Measurements from ENCODE around the gene HOXB3.

Gene HOXB3

DNA sequence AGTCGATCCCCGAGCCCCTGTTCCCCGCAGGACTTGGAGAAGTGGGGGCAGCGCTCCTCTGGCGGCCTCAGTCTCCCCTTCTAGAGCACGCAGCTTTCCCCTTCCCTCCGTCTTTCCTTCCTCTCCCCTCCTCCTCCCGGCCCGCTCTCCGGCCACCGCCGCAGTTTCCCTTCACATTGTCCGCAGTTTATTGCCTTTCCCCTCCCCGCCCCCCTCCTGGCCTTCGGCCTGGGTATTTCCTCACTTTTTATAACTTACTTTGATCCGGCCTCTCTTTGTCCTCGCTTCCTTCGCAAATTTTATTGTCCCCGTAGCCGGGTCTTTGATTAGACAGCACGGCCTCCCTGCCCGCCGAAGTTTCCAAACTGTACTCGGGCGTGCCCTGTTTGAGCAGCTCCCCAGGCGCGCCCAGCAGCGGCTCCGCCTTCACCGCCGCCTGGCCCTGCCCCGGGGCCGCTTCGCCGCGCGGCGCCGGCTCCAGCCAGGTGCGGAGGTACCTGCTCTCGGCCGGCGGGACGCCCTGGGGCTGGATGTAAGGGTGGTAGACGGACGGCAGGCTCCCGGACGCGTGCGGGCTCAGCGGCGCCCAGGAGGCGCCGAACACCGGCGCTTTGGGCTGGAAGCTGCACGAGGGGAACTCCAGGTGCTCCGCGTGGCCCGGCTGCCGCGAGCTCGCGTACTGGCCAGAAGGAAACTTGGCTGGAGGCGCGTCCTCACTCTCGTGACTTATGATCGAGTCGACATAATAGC is 35.6 kb upstream of the HOXB3 start:
- DNase-seq = no peak

DNA sequence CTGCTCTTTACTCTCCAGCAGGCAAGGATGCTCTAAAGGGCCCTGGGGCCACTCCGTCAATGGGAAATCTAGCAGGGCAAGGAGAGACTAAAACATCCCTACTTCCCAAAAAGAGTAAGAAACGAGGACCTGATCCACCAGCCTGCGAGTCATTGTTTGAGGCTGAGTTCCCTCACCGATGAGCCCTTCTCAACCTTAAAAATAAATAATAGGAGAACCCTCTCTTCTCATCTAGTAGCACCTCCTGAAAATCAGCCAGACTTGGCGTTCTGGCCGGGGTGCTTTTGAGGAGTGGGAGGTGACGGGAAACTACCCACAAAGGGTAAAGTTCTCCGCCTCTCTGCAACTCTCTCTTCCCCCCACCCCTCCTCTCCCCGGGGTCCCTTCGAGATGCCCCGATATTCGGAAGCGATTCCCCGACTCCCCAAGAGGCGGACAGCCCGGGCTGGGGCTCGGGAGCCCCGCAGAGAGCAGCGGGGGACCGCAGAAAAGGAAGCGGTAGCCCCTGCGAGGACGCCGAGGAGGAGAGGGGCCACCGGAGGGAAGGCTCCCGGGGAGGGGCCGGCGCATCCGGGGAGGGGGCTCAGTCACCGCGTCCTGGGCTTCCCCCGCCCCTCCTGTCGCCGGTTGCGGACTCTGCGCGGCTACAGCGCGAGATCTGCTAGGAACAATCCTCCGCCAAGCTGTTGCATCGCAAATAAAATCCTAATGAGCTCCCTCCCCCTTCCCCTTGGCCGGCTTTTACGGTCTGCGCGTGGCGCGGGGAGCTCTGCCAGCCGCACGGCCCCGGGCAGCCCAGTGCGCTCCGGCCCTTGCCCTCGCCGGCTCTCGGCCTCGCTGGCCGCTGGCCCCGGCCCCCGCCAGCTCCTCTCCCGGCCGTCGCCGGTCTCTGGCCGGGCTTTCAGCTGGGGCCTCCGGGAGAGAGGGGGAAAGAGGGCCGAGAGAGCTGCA is 34.8 kb upstream of the HOXB3 start:
- DNase-seq = no peak

DNA sequence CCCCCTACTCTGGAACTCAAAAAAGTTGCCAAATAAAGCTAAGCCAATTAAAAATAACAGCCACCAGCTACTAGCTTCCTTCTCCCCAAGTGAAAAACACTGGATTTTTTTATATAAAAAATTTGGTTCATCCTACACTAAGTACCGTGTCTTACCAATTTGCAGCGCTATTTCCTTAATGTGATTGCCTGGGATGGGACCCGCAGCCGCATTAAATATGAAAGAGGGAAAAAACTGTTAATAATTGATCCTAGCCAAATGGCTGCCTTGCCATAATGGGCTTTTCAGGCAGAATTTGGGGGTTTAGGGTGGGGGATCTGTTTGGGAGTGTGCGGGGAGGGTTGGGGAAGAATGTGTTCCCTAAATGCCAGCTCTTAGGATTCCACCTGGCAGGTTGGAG is 34.1 kb upstream of the HOXB3 start:
- DNase-seq = no peak

DNA sequence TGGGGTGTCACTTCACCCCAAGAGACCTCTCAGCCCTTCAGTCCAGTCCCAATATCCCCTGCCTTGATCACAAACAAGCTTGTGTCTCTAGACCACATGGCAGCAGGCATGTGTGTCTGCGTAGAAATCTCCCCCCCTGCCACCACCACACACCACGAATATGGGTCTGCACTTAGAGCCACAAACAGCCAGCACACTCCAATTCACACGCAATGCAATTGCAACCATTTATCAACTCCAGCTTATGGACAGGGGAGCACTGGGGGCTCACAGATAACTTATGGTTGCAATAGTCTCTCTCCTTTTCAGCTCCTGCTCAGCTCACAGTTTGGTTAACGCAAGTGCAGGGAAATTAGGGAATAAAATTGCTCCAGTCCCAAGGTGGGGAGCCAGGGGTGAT is 33.5 kb upstream of the HOXB3 start:
- DNase-seq = no peak

DNA sequence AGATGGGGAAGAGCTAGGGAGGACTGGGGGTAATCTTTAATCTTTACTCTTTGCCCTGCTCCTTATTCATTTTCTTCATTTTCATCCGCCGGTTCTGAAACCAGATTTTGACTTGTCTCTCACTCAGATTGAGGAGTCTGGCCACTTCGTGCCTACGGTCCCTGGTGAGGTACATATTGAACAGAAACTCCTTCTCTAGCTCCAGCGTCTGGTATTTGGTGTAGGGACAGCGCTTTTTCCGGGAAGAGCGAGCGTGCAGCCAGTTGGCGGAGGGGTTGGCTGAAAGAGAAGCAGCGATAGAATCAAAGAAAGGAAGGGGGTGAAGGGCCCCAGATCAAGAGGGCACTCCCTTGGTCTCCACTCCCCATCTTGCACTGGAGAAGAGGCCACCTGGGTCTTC is 32.8 kb upstream of the HOXB3 start:
- DNase-seq = no peak

DNA sequence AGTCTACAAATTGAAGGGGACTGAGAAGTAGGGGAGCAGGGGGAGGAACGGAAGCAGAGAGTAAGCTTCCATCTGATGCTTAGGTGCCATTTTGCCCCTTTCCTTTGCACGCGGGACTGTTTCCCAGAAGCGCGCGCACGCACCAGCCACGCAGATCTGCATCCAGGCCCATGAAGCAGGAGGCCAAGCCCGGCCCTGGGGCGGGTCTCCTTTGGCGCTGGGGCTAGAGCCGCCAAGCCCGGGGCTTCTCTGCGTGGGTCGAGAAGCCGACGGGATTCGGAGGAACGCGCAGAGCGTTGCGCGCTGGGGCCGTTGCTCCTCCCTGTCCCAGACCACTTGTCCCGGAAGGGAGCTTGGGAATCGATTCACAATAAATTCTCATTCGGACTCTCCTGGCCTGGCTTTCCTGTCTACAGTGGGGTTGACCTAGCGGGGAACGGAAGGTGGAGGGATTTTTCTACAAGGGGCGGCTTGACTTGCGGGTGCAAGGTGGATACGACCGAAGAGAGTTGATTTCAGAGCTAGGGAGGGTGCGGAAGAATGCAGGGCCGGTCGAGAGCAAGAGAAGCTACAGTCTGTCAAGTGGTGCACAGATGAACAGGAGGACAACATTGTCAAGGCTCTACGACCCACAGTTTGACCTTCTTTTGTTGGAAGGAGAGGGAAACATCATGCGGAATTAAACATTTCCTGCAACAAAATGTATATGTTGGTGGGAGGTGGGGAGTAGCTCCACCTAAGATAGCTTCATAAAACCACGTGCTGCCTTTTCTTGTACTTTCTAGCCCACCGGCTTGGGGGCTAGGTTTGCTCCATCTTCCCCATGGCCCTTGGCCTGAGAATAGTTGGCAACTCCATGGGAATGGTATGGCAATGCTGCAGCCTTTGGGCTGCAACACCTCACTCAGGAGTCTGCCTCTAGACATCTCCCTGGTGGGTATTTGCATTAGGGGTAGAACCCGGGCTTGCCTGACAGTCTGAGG is 31.7 kb upstream of the HOXB3 start:
- no peak for DNase-seq

DNA sequence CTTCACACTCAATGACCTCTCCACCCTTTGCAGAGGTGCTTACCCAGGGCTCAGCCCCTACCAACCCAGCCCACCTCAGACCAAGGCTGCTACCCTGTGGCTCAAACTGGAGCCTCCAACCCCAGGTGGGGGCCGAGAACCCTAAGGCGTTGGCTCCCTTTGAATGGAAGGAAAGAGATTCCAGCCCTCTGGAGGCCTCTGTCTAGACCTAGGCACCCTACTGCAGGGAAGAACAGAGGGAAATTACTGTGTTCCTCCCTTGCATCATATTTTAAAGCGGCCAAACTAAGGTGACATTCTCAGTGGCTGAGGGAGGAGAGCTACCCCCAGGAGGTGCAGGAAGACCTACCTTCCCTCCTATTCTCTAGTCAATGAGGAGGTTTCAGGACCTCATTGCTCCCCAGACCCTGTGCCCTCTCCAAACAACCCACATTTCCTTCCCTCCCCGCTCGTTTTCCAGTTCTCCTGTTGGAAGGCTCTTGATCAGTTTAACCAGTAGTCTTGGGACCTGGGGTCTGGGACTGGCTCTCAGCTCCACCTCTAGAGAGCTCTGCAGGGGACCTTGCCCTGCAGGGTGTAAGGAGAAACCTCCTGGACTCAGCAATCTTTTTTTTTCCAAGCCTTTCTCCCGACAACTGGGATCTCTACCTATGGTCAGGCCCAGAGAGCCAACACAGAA is 30.6 kb upstream of the HOXB3 start:
- no peak for DNase-seq

DNA sequence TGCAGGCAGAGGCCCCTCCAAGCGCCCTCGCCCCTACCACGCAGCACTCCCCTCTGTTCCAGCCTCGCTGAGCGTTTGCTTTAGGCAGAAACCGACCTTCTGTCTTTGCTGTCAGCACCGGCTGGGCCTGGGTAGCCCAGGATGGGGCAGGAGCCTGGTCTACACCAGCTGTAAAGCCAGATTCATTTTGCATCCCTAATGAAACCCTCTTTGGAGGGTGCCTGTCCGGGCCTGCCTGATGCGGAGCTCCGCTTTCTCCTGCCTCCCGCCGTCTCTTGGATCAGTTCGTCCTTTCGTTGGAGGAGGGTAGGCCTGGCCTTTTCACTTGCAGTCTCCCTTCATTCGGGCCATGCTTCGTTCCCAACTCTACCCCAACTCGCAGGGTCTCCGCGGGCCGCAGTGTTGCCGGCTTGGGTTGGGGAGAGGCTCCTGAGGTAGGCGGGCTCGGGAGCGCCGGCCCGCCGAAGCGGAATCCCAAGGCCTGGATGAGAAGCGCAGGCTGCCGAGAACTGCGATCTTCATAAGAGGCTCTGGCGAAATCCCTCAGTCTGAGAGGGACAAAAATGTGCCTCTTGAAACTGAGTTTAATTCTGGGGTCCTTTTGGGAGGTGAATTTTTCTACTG is 29.9 kb upstream of the HOXB3 start:
- DNase-seq = no peak

DNA sequence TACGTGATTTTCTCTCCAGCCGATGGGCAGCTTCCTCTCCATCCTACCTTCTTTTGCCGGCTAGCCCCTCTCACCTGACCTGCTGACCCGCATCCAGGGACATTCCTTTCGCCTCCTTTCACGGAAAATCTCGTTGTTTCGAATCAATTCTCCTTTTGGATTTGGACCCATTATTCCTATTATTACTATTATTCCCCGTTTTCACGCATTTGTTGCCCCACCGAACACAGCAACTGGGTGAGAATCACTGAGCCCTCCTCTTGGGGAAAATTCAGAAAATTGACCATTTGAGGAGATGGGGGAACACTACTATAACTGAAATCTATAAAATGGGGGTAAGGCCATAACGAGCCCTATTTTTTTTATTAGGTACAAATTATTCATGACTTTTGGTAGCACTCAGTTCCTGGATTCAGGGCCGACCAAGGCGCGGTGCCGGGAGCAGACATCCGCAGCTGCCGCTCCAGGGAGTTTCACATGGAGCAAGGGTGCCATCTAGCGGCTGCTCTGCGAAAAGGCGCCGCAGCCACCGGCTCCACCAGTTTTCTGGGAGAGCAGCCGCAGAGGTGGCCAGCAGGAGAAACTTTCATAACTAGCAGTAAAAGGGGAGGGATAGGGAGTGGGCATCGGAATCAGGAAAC is 28.3 kb upstream of the HOXB3 start:
- peak; percentile 3 for DNase-seq

DNA sequence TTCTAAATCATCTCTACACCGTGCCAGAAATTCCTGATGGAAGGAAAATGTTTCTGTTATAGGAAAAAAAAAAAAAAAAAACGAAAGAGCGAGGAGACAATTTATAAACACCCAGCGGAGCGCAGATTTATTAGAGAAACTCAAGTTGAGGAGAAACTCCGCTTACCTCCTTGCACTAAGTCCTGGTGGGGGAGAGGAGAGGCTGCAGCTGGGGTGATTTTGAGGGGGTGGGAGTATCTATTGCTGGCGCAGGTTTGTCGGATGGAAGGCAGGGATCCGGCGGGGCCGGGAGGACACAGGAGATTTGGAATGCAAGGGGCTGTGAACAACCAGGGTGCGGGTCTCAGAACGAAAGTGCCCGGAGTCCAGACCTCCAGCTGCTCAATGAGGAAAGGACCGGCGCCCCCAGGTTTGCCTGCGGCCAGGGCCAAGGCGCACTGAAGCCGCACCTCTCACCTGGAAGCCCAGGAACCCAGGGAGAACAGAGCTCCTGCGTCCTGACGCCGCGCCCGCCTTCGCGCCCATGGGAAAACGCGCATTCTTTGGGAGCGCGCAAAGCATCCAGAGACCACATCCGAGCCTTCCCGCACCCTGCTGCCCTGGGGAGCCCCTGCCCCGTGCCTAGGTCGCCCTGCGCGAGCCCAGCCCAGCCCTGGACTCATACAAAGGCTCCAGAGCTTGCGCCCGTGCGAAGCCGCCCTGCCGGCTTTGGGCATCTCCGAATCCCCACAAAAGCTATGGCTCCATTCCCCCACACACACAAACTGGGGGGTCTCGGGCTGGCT is 27.6 kb upstream of the HOXB3 start:
- DNase-seq = no peak

DNA sequence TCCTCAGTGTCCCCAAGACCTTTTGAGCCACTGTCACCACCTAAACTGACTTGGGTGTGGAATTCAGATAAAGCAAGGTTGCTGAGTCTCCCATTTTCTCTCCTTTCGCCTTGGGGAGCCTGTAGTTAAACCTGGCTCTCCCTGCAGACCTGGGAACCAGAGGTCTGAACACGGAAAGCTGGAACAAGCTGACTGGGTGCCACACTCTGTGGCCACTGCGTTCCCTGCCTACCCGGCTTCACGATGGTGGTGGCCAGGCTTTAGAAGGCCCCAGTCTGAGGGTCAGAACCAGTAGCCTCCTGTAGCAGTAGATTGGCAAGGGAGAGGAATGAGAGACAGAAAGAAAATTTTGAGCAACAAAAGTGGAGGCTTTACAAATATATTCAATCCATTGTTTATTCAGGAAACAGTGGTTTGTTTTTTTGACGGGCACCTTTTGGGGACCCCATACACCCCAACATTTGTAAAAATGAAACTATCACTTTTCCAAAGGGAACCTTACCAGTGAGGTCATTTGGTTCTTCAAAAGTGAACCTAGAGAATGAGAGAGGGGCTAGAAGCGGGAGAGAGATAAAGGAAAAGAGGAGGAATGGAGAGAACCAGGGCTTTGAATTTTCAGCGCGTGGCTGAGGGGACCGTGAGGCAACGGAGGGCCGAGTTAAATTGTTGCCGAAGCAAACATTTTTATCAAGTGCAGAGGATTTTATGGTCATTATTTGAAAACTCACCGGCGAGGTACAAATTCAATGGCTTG is 26.9 kb upstream of the HOXB3 start:
- no peak for DNase-seq

DNA sequence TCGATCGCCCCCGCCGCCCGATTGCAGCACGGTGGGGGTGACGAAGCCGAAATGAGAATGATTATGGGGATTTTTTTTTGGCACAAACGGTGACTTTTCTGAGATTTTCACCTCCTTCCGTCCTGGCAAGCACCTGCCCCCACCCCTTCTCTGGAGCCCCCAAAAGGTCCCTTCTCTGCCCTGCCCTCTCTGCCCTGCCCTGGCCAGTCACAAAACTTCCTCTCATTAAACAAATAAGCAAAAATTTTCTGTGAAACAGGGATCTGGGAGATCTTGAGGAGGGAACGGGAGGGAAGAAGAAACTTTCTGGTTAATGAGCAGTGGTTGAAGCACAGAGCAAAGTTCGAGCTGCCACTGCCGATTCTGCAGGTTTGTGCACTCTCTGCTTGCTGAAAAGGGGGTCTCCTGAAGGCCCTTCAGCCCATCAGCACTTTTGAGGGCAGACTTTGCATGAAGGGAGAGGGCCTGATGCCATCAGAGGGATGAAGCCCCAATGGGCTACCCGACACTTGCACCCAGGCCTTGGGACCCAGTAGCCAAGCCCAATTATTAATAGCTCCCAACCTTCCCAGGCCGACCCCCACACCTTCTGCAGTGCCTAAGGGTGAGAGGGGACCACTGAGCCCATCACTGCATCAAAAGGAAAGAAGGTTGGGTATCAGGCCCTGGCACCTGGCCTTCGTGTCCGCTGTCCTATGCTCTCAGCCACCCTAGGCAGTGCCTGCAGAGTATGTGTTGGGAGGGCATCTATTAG is 26.1 kb upstream of the HOXB3 start:
- DNase-seq = no peak

DNA sequence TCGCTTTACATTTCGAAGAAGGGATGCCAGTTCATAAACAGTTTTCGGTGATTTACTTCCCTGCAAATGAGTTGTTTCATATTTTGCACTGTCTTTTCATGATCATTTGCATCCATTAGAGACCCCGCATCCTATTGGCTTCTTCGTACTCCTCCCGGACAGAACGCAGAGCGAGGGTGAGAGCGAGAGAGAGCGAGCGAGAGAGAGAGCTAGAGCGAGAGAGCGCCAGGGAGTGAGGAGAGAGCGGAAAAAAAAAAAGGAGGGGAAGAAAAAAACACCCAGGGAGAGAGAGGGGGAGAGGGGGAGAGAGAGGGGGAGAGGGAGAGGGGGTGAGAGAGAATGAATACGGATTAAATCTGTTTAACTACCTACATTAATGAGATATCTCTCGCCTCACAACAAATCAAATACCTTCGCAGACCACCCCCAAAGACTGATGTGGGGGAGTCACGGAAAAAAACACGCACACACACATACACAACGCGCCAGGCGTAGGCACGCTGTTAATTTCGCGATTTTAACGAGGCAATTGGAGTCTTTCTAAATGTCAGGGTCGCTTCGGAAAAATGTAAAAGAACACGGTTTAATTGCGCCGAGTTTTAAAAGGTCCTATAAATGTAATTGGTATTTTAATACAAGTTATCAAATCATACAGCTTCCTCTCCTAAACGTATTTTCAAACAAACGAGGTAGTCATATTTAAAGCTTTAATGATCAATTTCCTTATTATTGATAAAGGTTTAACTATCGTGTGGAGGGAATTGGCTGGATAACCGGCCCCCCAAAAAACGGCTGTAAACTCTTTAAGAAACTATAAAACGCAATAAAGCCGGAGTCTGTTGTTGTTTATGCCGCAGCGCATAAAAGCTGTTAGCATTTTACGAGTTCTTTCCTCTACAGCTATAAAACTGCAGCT is 25.3 kb upstream of the HOXB3 start, which contains the start of gene HOXB8:
TSS of gene HOXB8 (minus strand) at position 246 of the 916 bp plus-strand sequence. CDS start 588 bp downstream, outside the sequence.
- no peak for DNase-seq

DNA sequence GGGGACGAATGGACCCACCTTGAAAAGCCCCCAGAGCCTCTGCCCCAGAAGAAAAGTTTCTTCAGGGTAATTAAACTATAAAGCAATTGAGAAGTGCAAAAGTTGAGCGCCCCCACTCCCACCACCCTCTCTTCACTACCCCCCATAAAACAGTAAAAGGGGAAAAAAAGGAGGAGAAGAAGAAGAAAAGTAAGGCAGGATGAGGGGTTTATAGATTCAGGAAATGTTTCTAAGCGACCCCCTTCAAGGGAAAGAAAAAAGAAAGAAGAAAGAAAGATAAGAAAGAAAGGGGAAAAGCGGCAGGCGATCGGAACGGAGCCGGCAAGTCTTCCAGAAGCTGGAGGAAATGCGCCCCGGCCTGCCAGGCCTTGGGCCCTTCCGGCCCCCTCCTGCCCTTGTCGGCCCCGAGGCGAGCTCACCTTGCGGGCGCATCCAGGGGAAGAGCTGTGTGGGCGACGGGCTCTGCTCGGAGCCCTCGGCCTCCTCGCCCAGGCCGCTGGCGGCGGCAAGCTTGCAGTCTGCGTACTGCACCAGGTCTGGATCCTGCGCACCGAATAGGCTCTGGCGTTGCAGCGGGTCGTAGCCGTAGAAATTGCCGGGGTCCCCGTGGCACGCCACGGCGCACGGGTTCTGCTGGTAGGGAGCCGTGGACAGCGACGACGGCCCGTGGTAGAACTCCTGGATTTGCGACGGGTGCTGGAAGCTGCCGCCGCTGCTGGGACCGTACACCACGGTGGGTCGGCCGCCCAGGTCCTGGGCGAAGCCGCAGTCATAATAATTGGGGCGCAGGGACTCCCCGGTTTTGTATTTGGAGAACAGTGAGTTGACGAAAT is 24.0 kb upstream of the HOXB3 start:
- DNase-seq = no peak

DNA sequence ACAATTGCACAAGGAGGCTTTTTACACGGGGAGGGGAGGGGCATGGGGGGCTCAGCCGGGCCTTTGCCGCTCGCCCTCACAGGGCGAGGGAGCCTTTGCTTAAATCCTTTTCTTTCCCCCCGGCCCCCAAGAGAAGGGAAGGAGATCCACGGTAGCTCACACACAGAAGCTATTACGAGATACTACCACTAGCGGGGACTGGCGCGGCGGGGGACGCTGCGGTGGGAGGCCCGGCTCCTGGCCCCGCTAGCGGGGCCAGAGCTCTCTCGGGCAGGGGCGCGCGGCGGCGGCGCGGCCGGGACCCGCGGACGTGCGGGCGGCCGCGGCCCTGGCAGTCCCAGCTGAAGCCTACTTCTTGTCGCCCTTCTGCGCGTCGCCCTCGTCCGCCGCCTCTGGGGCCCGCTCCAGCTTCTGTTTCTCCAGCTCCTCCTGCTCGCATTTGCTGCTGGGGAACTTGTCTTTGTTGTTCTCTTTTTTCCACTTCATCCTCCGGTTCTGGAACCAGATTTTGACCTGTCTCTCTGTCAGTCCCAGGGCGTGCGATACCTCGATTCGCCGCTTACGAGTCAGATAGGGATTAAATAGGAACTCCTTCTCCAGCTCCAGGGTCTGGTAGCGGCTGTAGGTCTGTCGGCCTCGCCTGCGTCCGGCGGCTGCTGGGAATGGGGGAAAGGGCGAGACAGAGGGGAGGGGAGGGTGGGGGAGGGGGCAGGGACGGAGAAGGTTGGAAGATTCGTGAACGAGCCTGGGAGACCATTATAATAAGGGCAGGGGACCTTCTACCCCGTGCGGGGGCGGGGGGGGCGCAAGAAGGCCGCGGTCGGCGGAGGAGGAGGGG is 23.0 kb upstream of the HOXB3 start:
- no peak for DNase-seq

DNA sequence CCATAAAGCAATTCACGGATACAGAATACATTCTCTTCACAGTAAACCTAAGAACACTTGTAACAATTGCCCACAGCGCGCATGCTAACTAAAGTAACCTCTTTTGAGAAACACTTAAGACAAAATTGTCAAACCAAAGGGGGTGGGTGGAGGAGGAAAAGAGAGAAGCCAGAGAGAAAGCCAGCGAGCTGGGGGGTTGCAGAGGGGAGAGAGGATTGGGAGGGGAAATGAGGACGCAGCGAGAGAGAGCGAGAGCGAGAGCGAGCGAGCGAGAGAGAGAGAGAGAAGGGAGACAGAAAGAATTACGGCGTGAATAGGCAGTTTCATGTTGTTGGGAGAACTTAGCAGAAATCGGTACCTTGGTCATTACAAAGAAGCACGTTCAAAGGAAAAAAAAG is 22.4 kb upstream of the HOXB3 start:
- DNase-seq = no peak
